ENCODE data around the gene RPL39. TPM values are rescaled to one million over a fixed set of nuclear protein-coding genes. Genes with fewer than 3 reads are reported as not detected.
"Not testable (repeated sequence)": the region's sequence is repeated elsewhere in the genome, so short reads cannot be mapped to it uniquely, and the experiment has no call there.

RPL39 gene
- total RNA-seq, 1 experiment from 2014 or later = 1,700 TPM

GRCh38 chrX:119783026-119783425, 8.4 kb downstream of the RPL39 start:
- H3K9me3 ChIP-seq = no peaks in the 10 kb centered on the region
- Mint-ChIP-seq H3K27me3 (ENCODE audit: insufficient read depth, unreplicated experiment) (no peaks in the 10 kb centered on the region), H3K4me1 (ENCODE audit: low read depth, unreplicated experiment) (no peaks in the 10 kb centered on the region), H3K9me3 (ENCODE audit: unreplicated experiment) (no peaks in the 10 kb centered on the region), H3K4me3 (ENCODE audit: unreplicated experiment) (no peak overlapping the region), H3K36me3 (ENCODE audit: insufficient read depth, unreplicated experiment) (peaks cover 59% of the 10 kb centered on the region), H3K27ac (ENCODE audit: unreplicated experiment) (no peak overlapping the region)
- no peak for DNase-seq
- no peak for TF ChIP-seq CTCF (IDR thresholded peaks at IDR 0.05; ENCODE audit: insufficient read depth in 1 of 2, low read depth in 1 of 2, low read length in 1 of 2, severe bottlenecking in 1 of 2, unreplicated experiment in 1 of 2)
- H3K4me1 ChIP-seq = no peaks in the 10 kb centered on the region
- intact Hi-C loops (cut with micrococcal nuclease; ENCODE audit: unreplicated experiment) = no loop called here
- no peak overlapping the region for H3K4me3 ChIP-seq (ENCODE audit: low read depth, low read length)
- CTCF ChIA-PET = no interaction called here
- no peaks in the 10 kb centered on the region for H3K27me3 ChIP-seq (replicated peaks; ENCODE audit: control insufficient read depth, insufficient read depth, low read length)
- H3K36me3 ChIP-seq (ENCODE audit: control insufficient read depth, insufficient read depth, low read length) = peaks cover 1% of the 10 kb centered on the region; the same call in 1 of the 2 replicates
- POLR2A ChIA-PET = no interaction called here
- BruUV-seq (replicated peaks) = no TSS peak

- H3K36me3 Mint-ChIP-seq (ENCODE audit: insufficient read depth, unreplicated experiment) = peaks cover 32% of the 10 kb centered on the region
- no peak for TF ChIP-seq CTCF (IDR thresholded peaks at IDR 0.05; ENCODE audit: insufficient read depth in 1 of 2, low read depth in 1 of 2, low read length in 1 of 2, severe bottlenecking in 1 of 2, unreplicated experiment in 1 of 2)
- Histone ChIP-seq H3K4me1 (no peaks in the 10 kb centered on the region), H3K36me3 (ENCODE audit: control insufficient read depth, insufficient read depth, low read length) (no peaks in the 10 kb centered on the region), H3K4me3 (ENCODE audit: low read depth, low read length) (no peak overlapping the region), H3K9me3 (no peaks in the 10 kb centered on the region), H3K27me3 (replicated peaks; ENCODE audit: control insufficient read depth, insufficient read depth, low read length) (no peaks in the 10 kb centered on the region)
- no peak for DNase-seq
- CTCF ChIA-PET = interaction anchor here (1.3 kb wide), 1 partner anchor 13 kb away, joined by 6 read pairs; the partner anchor contains the start of gene RPL39
- no TSS peak for BruUV-seq (replicated peaks)
- intact Hi-C loops (cut with micrococcal nuclease; ENCODE audit: unreplicated experiment) = loop anchor here (1.0 kb wide), 2 partner anchors 50 to 263 kb away; no protein-coding TSS in a partner anchor
- H3K4me1 Mint-ChIP-seq (ENCODE audit: low read depth, unreplicated experiment) = no peaks in the 10 kb centered on the region
- H3K9me3 Mint-ChIP-seq (ENCODE audit: unreplicated experiment) = no peaks in the 10 kb centered on the region
- no peaks in the 10 kb centered on the region for H3K27me3 Mint-ChIP-seq (ENCODE audit: insufficient read depth, unreplicated experiment)
- no peak overlapping the region for H3K4me3 Mint-ChIP-seq (ENCODE audit: unreplicated experiment)
- POLR2A ChIA-PET = no interaction called here
- H3K27ac Mint-ChIP-seq (ENCODE audit: unreplicated experiment) = no peak overlapping the region
Measured at GRCh38 chrX:119778829-119779228, 12.6 kb downstream of the RPL39 start.

DNA sequence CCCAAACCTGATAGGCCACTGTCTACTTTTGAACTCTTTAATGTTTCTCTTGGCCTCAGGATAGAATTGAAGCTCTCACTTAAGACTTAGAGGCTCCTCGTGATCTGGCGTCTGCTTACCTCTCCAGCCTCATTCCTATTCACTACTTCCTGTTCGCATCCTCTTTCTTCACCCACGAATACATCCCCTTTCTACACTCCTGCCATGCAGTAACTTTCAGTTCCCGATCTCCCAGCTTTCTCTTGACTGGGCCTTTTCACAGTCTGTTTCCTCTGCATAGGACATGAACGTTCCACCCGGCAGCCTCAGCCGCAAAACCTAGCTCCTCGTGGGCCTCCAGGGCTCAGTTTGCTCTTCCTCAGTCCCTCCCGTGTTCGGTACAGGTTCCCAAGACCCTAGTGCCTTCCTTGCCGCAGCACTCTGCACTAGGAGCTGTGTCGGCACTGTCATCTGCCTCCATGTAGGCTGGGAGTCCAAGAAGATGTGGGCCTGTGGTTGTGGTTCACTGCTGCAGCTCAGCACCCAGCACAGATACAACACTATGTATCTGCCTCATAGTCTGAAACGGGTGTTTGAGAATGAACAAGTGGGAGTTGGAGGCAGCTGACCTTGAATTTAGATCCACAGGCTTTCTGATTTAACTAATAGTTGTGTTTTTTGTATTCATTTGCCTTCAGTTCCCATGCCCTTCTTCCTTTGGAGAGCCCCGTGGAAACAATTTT, 15.8 kb downstream of the RPL39 start:
- BruUV-seq (replicated peaks) = no TSS peak
- Mint-ChIP-seq H3K27ac (ENCODE audit: unreplicated experiment) (no peak overlapping the region), H3K4me3 (ENCODE audit: unreplicated experiment) (no peak overlapping the region), H3K36me3 (ENCODE audit: insufficient read depth, unreplicated experiment) (peaks cover 25% of the 10 kb centered on the region), H3K9me3 (ENCODE audit: unreplicated experiment) (no peaks in the 10 kb centered on the region), H3K27me3 (ENCODE audit: insufficient read depth, unreplicated experiment) (no peaks in the 10 kb centered on the region), H3K4me1 (ENCODE audit: low read depth, unreplicated experiment) (no peaks in the 10 kb centered on the region)
- Histone ChIP-seq H3K4me1 (no peaks in the 10 kb centered on the region), H3K9me3 (no peaks in the 10 kb centered on the region), H3K27me3 (replicated peaks; ENCODE audit: control insufficient read depth, insufficient read depth, low read length) (no peaks in the 10 kb centered on the region), H3K36me3 (ENCODE audit: control insufficient read depth, insufficient read depth, low read length) (no peaks in the 10 kb centered on the region), H3K4me3 (ENCODE audit: low read depth, low read length) (no peak overlapping the region)
- ChIA-PET POLR2A (interaction anchor here (0.6 kb wide), 1 partner anchor 9 kb away, joined by 4 read pairs; no protein-coding TSS in a partner anchor), CTCF (no interaction called here)
- DNase-seq = no peak
- TF ChIP-seq CTCF (IDR thresholded peaks at IDR 0.05; ENCODE audit: insufficient read depth in 1 of 2, low read depth in 1 of 2, low read length in 1 of 2, severe bottlenecking in 1 of 2, unreplicated experiment in 1 of 2) = no peak
- intact Hi-C loops (cut with micrococcal nuclease; ENCODE audit: unreplicated experiment) = no loop called here

DNA sequence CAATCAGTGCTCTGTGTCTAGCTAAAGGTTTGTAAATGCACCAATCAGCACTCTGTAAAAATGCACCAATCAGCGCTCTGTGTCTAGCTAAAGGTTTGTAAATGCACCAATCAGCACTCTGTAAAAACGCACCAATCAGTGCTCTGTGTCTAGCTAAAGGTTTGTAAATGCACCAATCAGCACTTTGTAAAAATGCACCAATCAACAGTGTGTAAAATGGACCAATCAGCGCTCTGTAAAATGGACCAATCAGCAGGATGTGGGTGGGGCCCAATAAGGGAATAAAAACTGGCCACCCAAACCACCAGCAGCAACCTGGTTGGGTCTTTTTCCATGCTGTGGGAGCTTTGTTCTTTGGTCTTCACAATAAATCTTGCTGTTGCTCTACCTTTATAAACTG, 22.0 kb downstream of the RPL39 start:
- intact Hi-C loops (cut with micrococcal nuclease; ENCODE audit: unreplicated experiment); H3K9me3 Mint-ChIP-seq (ENCODE audit: unreplicated experiment); POLR2A ChIA-PET; H3K4me1 Mint-ChIP-seq (ENCODE audit: low read depth, unreplicated experiment); BruUV-seq (replicated peaks); H3K27me3 Mint-ChIP-seq (ENCODE audit: insufficient read depth, unreplicated experiment); H3K4me3 ChIP-seq (ENCODE audit: low read depth, low read length); H3K36me3 ChIP-seq (ENCODE audit: control insufficient read depth, insufficient read depth, low read length); H3K4me1 ChIP-seq; H3K27me3 ChIP-seq (replicated peaks; ENCODE audit: control insufficient read depth, insufficient read depth, low read length); H3K27ac Mint-ChIP-seq (ENCODE audit: unreplicated experiment); DNase-seq; H3K9me3 ChIP-seq; H3K4me3 Mint-ChIP-seq (ENCODE audit: unreplicated experiment): not testable (repeated sequence)
- CTCF ChIA-PET = interaction anchor here (0.6 kb wide), 1 partner anchor 16 kb away, joined by 3 read pairs; no protein-coding TSS in a partner anchor
- H3K36me3 Mint-ChIP-seq (ENCODE audit: insufficient read depth, unreplicated experiment) = peaks cover 11% of the 10 kb centered on the region

DNA sequence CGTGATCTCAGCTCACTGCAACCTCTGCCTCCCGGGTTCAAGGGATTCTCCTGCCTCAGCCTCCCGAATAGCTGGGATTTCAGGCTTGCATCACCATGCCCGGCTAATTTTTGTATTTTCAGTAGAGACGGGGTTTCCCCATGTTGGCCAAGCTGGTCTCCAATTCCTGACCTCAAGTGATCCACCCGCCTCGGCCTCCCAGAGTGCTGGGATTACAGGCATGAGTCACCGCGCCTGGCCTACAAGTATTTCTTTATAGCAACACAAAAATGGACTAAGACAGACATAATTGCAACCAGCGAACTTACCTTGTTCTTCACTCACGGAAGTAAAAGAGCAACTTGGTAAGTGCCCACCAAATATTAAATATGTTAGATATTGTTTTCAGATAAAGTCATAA, 23.0 kb downstream of the RPL39 start:
- DNase-seq; CTCF ChIA-PET; H3K36me3 ChIP-seq (ENCODE audit: control insufficient read depth, insufficient read depth, low read length); H3K4me3 ChIP-seq (ENCODE audit: low read depth, low read length); H3K4me1 Mint-ChIP-seq (ENCODE audit: low read depth, unreplicated experiment); H3K27me3 Mint-ChIP-seq (ENCODE audit: insufficient read depth, unreplicated experiment); BruUV-seq (replicated peaks); H3K4me1 ChIP-seq; H3K27ac Mint-ChIP-seq (ENCODE audit: unreplicated experiment); intact Hi-C loops (cut with micrococcal nuclease; ENCODE audit: unreplicated experiment); H3K4me3 Mint-ChIP-seq (ENCODE audit: unreplicated experiment); H3K27me3 ChIP-seq (replicated peaks; ENCODE audit: control insufficient read depth, insufficient read depth, low read length); H3K9me3 Mint-ChIP-seq (ENCODE audit: unreplicated experiment); H3K9me3 ChIP-seq; POLR2A ChIA-PET: not testable (repeated sequence)
- peaks cover 11% of the 10 kb centered on the region for H3K36me3 Mint-ChIP-seq (ENCODE audit: insufficient read depth, unreplicated experiment)
